ENCODE measurements around the gene TTYH1. TPM values are rescaled to one million over a fixed set of nuclear protein-coding genes. Genes with fewer than 3 reads are reported as not detected.
A peak's percentile ranks its signal among the peaks of the same experiment; 100 is the strongest.
"Not testable (repeated sequence)": the region's sequence is repeated elsewhere in the genome, so short reads cannot be mapped to it uniquely, and the experiment has no call there.

The TTYH1 gene
- total RNA-seq, 2 donors from 2014 or later = not detected

DNA sequence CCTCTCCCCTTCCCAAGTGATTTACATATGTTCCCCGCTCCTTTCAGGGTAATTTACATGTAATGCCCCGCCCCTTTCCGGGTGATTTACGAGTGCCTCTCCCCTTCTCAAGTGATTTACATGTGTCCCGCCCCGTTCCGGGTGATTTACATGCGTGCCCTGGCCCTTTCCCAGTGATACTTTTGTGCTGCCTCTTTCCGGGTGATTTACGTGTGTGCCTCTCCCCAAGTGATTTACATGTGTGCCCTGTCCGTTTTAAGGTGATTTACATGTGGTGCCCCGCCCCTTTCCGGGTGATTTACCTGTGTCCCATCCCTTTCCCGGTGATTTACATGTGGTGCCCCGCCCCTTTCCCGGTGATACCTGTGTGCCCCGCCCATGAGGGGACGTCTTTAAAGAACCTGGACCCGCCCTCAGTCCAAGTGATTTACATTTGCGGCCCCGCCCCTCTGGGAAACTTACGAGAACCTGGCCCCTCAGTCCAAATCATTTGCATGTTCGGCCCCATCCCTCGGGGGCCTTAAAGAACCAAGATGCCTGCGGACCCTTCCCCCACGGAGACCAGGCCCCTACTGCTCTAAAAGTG, 48.9 kb downstream of the TTYH1 start:
- Histone ChIP-seq H3K4me1 (ENCODE audit: control insufficient read depth in 1 of 2, low read depth in 2 of 2) (peaks cover 9 to 23% of the 10 kb centered on the region in 2 donors), H3K27me3 (replicated peaks; ENCODE audit: insufficient read depth) (no peaks in the 10 kb centered on the region), H3K36me3 (peaks cover 30% of the 10 kb centered on the region), H3K4me3 (peak overlapping the region; percentile 75), H3K9me3 (no peaks in the 10 kb centered on the region), H3K27ac (peak overlapping the region; percentile 96 to 97)
- DNase-seq (ENCODE audit: low spot score) (peak; percentile 75), ATAC-seq (ENCODE audit: insufficient number of reproducible peaks, low FRiP score, low read depth) (peak; percentile 40)
- TF ChIP-seq, protein P1, sequence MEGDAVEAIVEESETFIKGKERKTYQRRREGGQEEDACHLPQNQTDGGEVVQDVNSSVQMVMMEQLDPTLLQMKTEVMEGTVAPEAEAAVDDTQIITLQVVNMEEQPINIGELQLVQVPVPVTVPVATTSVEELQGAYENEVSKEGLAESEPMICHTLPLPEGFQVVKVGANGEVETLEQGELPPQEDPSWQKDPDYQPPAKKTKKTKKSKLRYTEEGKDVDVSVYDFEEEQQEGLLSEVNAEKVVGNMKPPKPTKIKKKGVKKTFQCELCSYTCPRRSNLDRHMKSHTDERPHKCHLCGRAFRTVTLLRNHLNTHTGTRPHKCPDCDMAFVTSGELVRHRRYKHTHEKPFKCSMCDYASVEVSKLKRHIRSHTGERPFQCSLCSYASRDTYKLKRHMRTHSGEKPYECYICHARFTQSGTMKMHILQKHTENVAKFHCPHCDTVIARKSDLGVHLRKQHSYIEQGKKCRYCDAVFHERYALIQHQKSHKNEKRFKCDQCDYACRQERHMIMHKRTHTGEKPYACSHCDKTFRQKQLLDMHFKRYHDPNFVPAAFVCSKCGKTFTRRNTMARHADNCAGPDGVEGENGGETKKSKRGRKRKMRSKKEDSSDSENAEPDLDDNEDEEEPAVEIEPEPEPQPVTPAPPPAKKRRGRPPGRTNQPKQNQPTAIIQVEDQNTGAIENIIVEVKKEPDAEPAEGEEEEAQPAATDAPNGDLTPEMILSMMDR (IDR thresholded peaks at IDR 0.05) = no peak

DNA sequence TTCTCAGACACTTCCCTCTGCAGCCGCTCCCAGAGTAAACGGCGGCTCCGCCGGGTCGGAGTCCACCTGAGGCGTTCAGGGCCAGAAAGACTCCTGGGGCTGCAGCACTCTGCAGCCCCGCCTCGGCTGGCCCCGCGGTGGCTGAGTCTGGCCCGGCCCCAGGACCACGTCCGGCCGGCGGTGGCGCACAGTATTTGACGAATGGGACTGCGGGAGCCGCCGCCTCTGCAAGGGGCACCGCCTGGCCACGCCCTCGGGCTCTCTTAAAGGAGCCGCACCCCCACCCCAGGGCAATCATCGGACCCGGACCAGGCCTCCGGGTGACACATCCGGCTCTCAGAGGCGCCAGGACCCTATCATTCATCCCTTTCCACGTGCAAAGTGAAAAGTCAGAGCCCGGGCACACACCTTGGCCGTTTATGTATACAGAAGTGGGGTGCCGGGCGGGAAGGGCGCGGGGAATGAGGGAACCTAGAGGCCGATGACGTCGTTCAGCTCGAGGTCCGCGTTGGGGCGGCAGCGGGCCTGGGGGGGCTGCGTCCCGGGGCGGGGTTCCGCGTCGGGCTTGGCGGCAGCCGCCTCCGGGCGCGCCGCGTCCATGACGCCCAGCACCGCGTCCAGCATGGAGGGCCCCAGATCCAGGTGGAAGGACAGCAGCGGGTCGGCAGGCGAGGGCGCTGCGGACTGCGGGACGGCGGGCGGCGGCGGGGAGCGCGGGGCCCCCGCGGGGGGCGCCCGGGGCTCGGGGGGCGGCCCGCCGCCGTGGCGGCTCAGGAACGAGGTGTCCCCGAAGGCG, 49.6 kb downstream of the TTYH1 start:
- peaks cover 23% of the 10 kb centered on the region for H3K36me3 ChIP-seq
- peak; percentile 58 for ATAC-seq (ENCODE audit: insufficient number of reproducible peaks, low FRiP score, low read depth)
- H3K9me3 ChIP-seq = no peaks in the 10 kb centered on the region
- H3K4me1 ChIP-seq (ENCODE audit: control insufficient read depth in 1 of 2, low read depth in 2 of 2) = peaks cover 9 to 24% of the 10 kb centered on the region in 2 donors
- no peaks in the 10 kb centered on the region for H3K27me3 ChIP-seq (replicated peaks; ENCODE audit: insufficient read depth)
- peak overlapping the region; percentile 75 for H3K4me3 ChIP-seq
- DNase-seq (ENCODE audit: low spot score) = peak; percentile 74
- TF ChIP-seq, protein P1 (IDR thresholded peaks at IDR 0.05) = no peak
- H3K27ac ChIP-seq = peak overlapping the region; percentile 96 to 97

DNA sequence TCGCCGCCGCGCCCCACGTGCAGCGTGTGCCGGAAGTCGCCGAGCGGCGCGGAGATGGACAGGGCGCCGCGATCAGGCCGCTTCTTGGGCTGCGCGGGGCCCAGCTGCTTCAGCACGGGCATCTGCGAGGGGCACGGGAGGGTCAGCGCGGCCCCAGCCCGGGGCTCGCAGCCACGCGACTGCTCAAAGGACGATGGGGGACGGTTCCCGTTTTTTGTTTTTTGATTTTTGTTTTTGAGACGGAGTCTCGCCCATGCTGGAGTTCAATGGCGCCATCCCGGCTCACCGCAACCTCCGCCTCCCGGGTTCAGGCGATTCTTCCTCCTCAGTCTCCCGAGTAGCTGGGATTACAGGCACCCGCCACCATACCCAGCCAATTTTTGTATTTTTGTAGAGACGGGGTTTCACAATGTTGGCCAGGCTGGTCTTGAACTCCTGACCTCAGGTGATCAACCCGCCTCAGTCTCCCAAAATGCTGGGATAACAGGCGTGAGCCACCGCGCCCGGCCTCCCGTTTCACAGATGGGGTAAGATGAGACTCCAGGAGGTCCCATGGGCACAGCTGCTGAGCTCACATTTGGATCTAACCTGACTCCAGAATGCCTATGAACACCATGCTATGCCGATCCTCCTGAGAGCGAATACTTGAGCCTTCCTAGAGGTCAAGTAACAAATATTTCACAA, 50.3 kb downstream of the TTYH1 start:
- no peaks in the 10 kb centered on the region for H3K9me3 ChIP-seq
- no peak overlapping the region for H3K4me3 ChIP-seq
- H3K4me1 ChIP-seq (ENCODE audit: control insufficient read depth in 1 of 2, low read depth in 2 of 2) = peaks cover 9 to 31% of the 10 kb centered on the region in 2 donors
- no peak overlapping the region for H3K27ac ChIP-seq
- no peaks in the 10 kb centered on the region for H3K27me3 ChIP-seq (replicated peaks; ENCODE audit: insufficient read depth)
- DNase-seq (ENCODE audit: low spot score) (no peak), ATAC-seq (ENCODE audit: insufficient number of reproducible peaks, low FRiP score, low read depth) (no peak)
- H3K36me3 ChIP-seq = peaks cover 17% of the 10 kb centered on the region
- TF ChIP-seq, protein P1 (IDR thresholded peaks at IDR 0.05) = no peak

DNA sequence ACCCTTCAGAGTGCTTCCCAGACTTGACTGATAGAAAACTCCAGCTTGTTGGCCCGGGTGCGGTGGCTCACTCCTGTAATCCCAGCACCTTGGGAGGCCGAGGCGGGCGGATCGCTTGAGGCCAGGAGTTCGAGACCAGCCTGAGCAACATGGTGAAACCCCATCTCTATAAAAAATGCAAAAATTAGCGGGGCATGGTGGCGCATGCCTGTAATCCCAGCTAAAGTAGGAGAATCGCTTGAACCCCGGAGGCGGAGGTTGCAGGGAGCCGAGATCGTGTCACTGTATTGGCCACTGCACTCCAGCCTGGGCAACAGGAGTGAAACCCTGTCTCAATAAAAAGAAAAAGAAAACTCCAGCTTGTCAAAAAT, 50.8 kb downstream of the TTYH1 start:
- not testable (repeated sequence) for H3K4me3 ChIP-seq; H3K27me3 ChIP-seq (replicated peaks; ENCODE audit: insufficient read depth); H3K9me3 ChIP-seq; H3K27ac ChIP-seq; DNase-seq (ENCODE audit: low spot score); ATAC-seq (ENCODE audit: insufficient number of reproducible peaks, low FRiP score, low read depth)
- peaks cover 9 to 36% of the 10 kb centered on the region in 2 donors for H3K4me1 ChIP-seq (ENCODE audit: control insufficient read depth in 1 of 2, low read depth in 2 of 2)
- peaks cover 12% of the 10 kb centered on the region for H3K36me3 ChIP-seq

DNA sequence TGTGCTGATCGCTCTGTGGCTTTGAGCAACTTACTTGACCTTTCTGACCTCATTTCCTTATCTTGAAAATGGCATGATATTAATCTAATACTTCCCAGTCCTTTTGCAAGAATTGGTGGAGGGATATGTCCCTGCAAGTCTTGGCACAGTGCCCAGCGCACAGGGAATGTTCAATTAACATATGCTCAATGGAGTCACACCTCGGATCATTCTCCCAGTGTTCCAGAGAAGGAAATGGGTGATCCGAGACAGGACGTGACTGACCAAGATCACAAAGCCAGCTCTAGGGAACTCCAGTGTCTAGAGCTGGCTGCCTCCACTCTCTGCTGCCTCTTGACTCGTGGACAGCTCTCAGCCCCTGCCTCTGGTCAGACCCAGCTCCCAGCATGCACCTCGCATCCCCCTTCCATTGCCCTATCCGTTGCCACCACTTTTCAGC, 54.3 kb downstream of the TTYH1 start:
- ATAC-seq (ENCODE audit: insufficient number of reproducible peaks, low FRiP score, low read depth) (no peak), DNase-seq (ENCODE audit: low spot score) (no peak)
- no peak overlapping the region for H3K4me3 ChIP-seq
- no peaks in the 10 kb centered on the region for H3K36me3 ChIP-seq
- no peak overlapping the region for H3K27ac ChIP-seq
- peaks cover 3 to 28% of the 10 kb centered on the region in 2 donors for H3K4me1 ChIP-seq (ENCODE audit: control insufficient read depth in 1 of 2, low read depth in 2 of 2)
- no peaks in the 10 kb centered on the region for H3K9me3 ChIP-seq
- TF ChIP-seq, protein P1 (IDR thresholded peaks at IDR 0.05) = no peak
- H3K27me3 ChIP-seq (replicated peaks; ENCODE audit: insufficient read depth) = no peaks in the 10 kb centered on the region

Data from thoracic aorta (tissue), 2 donors.